GM21526 (cell line): ENCODE results near the gene NTN1.
"Not testable (repeated sequence)": the region's sequence is repeated elsewhere in the genome, so short reads cannot be mapped to it uniquely, and the experiment has no call there.

ENCODE experiments used
- ATAC-seq: cut with Tn5 transposase; IDR thresholded peaks from one replicate; pipeline ENCODE4 v1.9.1; 2021; ENCODE audit warnings: moderate library complexity; ENCODE audit not compliant: unreplicated experiment, low FRiP score

NTN1 gene

DNA sequence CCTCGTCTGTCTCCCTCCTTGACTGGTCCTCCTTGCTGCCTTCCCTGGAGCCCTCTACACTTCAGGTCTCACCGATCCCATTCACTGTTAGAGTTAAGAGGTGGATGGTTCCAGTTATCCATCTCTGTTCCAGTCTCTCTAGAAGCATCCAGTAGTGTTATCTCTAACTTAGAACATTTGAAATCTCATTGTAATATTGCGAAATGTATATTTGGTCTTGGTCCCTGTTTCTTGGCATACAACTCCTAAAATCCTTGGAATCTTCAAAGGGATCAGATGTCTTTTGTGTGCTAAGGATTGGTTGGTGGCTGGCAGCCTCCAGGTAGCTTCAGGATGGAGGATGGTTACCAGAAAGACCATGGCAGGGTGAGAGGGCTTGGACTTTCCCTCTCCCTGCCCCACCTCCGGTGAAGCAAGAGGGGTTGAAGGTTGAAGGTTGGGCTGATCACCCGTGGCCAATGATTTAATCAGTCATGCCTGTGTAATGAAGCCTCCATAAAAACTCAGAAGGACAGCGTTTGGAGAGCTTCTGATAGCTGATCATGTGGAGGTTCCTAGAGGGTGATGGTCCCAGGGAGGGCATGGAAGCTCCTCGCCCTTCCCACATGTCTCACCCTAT lies 59.1 kb downstream of the NTN1 start:
- no peak for ATAC-seq

DNA sequence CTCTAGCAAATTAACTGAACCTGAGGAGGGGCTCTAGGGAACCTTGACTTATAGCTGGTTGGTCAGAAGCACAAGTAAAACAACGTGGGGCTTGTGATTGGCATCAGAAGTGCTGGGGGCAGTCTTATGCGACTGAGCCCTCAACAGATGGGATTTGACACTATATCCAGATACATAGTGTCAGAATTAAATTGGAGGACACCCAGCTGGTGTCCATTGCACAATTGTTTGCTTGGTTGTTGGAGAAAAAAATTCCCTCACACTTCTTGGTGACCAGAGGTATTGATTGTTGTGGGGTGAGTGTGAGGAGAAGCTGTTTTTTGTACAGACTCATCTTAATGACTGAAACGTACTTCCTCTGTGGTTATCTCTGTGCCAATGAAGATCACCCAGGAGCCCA lies 59.7 kb downstream of the NTN1 start:
- no peak for ATAC-seq

DNA sequence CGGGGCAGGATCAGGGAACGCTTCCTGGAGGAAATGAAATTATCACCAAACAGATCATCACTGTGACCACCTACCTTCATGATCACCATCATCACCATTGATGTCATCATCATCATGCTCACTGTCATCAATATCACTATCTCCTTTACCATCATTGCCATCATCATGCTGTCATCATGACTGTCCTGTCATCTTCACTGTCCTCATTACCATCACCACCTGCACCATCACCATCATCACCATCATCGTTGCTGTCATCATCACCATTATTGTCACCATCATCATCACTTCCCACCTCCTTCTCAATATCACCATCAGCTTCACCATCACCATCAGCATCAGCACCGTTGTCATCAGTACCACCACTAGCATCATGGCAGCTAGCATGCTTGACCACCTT lies 65.3 kb downstream of the NTN1 start:
- ATAC-seq, result no peak

DNA sequence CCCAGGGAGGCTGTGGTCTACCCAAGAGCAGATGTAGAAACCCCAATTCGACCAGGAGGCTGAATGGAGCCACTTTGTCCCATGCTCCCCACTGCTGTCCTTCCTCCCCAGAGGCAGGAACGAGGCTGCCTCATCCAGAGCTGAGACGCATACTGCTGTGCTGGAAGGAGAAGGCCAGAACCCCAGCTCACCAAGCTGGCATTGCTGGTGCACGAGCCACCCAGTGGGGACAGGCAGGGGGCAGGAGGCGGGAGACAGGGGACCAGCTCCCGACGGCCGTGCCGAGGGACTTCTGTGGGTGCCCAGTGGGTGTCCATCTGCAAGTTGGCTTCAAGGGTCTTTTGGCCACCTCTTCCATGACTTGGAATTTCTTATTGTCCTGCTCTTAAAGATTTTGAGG lies 66.6 kb downstream of the NTN1 start:
- ATAC-seq, result no peak

DNA sequence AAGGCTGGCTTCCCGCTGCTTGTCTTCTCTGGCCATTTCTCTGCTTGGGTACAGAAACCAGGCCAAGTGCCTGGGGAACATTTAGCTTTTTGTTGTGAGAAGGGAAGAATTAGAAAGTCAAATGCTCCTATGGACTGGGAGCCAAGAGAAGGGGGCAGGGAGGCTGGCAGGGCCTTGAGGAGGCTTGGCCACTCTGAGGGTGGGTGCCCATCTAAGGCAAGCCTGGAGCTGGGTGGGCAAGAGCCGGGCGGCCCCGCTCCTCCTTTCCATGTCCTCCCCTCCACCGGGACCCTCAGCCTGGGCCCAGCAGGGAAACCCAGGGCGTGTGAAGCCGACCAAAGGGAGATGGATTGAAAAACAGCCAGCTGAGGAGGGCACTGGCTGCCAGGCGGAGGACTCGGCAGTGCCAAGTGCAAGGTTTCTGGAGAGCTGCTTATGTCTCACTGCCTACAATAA lies 69.4 kb downstream of the NTN1 start:
- no peak for ATAC-seq

DNA sequence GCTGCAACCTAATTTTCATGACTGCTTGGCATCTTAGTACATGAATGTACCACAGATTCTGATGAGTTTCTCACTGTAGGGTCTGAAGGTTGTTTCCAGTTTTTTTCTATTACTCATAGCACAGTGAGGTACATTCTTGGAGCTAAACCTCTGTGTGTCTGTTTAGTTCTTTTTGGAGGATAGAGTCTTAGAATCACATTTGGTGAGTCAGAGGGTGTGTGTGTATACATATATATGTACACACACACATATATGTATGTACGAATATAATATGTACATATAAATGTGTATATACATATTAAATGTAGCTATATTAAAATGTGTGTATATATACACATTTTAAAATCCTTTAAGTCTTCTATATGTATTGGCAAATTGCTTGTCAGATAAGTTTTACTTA lies 72.9 kb downstream of the NTN1 start:
- ATAC-seq, result no peak

DNA sequence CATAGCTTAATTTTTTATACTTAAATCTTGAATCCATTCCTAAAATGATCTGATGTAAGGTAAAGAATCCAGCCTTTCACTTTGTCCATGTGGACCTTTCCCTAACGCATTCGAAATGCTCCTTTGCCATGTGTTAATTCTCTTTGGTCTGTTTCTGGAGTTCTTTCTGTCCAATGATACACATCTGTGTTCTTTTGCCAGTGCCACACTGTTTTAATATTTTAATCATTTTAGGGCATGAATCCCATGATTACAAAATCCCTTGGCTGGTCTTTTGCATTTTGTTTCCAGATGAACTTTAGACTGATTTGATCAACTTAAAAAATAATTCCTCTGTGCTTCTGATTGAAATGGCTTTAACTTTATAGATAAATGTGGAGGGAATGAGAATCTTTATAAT lies 74.1 kb downstream of the NTN1 start:
- no peak for ATAC-seq

DNA sequence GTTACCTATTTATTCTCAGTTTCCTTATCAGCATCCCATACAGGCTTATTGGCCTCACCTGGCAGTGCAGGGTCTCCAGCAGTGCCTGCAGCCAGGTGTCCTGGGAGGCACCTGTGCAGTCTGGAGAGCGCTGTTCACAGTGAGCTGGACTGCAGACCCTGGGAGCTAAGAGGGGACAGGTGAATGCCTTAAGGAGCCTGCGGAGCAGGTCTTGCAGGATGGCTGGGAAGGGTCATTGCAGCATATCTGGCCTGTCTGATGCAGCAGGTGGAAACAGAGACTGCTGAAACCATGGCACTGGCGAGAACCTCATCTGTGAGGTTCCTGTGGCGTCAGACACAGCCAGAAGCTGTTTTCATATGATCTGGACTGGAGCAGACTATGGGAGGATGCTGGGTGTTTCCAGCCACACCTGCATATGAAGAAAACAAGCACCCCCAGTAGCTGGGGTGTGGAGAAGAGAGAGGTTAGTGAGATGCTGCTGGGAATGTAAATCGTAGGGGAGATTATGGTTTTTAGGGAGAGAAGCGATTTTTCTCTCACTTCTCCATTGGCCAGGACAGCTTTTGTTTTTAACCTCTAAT lies 77.0 kb downstream of the NTN1 start:
- ATAC-seq, result no peak

DNA sequence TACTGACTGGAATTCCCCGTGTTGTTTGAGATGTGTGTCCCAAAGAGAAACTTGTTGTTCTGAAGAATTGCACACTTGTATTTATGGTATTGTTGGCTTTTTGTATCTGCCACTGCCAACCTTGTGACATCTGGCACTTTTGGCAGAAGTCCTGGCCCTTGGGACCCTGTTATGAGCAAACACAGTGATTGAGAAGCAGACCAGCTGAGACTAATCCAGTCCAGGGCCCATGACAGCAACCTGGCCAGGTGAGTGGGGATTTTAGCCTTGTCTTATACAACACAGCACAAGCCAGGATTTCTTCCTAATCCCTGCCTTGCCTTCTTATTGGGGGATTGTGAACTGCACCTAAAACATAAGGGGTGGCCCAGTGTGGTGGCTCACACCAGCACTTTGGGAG lies 80.0 kb downstream of the NTN1 start:
- no peak for ATAC-seq

DNA sequence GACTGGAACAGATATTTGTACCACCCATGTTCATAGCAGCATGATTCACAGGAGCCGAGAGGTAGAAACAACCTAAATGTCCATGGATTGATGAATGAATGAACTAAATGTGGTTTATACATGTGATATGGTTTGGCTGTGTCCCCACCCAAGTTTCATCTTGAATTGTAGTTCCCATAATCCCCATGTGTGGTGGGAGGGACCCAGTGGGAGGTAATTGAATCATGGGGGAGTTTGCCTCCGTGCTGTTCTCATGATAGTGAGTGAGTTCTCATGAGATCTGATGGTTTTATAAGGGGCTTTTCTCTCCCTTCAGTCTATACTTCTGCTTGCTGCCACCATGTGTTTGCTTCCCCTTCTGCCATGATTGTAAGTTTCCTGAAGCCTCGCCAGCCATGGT lies 81.9 kb downstream of the NTN1 start:
- ATAC-seq, result not testable (repeated sequence)

DNA sequence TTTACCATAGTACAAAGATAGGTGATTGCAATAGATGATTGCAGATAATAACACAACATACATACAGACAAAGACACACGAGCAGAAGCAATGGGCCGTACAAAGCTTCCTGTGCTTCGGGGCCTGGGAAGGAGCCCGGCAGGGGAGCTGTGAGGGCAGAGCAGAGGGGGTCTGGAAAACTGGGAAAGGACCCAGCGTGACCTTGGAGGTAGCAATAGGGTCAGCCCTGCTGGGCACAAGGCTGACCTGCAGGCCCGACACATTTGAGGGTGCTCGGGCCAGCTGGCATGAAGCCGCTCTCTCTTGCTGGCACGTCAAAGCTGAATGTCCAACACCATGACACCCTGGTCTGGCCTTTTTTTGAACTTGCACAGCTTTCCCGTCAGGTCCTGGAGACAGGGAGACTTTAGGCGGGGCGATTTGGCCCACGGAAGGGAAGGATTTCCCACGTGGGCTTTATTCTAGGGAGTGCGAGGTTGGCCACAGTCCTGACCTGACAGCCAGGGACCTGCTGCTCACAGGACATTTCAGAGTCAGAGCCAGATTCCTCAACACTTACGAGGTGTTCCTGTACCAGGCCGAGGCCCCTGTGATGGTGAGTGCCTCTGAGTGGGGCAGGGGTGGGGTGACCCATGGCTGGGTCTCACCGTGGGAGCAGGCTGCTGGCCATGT lies 83.2 kb downstream of the NTN1 start:
- ATAC-seq, result no peak

DNA sequence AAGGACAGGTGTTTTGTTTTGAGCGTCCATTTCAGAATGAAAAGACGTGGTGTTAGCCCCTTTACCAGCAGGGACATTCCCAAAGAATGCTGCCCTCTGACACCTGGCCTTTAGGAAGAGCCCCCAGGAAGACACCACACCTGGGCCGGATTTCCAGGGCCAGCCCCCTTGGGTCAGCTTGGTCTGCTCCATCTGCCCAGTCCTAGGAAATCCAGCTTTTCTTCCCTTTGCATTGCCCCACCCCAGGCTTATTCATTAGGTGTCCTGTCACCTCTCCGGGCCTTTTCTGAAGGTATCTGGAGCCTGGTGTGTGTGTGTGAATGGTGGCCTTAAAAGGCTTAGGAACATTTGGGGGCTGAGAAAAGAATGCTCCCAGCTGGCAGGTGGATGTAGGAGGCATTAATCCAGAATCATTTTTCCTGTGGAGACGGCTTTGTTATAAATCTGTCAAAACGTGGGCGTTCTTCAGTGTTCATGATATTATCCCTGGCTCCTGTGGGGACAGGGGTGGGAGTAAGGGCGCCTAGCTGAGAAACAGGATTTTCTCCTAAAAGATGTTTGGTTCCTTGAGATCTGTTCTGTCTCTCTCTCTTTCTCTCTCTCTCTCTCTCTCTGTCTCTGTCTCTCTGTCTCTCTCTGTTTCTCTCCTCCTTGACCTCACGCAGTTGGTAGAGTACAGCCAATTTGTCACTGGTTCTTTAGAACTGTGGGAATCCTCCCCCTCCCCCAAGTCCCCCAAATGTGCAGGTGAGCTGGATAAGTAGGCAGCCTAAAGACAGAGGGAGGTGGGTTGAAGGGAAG lies 84.0 kb downstream of the NTN1 start:
- no peak for ATAC-seq

DNA sequence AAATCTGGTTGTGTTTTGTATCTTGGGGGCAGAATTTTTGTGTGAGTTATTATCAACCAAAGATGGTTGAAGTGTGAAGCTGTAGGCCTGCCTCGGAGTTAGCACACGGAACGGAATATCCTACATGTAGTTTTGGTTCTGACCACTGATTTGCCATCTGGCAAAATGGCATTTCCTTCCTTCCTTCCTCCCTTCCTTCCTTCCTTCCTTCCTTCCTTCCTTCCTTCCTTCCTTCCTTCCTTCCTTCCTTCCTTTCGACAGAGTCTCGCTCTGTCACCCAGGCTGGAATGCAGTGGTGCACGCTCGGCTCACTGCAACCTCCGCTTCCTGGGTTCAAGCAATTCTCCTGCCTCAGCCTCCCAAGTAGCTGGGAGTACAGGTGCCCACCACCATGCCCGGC lies 85.0 kb downstream of the NTN1 start:
- ATAC-seq, result not testable (repeated sequence)

DNA sequence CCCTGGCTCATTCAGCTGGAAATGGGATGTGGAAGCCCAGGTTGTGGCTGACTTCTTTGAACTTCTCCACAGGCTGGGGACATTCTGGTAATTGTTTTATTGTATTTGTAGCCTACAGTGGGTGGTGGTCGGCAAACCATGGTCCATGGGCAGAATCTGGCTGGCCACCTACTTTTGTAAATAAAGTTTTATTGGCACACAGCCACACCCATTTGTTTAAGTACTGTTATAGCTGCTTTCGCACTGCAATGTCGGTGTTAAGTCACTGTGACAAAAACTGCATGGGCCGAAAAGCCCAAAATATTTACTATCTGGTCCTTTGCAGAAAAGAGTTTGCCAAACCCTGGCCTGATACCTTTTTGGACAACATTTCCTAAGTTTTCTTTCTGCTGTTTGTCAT lies 86.2 kb downstream of the NTN1 start:
- no peak for ATAC-seq

DNA sequence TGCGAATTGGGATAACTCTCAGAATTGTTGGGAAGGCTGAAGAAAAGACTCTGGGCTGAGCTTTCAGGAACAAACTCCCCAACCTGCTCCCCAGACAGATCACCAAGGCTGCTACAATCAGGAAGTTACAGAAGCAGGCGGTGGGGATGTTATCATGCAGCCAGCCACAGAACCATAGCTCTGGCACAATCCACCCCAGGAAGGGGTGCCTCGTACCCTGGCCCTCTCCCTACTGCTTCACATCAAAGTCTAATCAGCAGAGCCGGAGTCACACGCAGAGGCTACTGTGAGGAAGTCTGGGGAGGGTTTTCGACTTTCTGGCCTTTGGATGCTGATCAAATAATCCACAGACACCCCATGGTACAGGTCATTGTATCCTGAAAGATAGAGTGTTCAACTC lies 86.8 kb downstream of the NTN1 start:
- no peak for ATAC-seq

DNA sequence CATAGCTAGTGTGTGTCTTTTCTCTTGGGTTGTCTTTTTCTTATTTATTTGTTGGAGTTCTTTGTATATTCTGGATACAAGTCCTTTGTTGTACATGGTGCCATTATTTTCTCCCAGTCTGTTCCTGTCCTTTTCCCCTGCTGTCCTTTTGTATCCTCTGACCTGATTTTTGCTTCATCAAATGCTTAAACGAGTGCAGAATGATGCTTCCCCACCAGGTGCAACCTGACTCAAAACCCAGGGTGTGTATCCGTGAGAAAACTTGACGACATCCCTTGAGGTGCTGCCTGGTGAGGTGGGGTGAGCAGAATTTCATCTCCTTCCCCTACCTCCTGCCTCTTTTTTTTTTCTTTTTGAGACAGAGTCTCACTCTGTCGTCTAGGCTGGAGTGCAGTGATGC lies 88.6 kb downstream of the NTN1 start:
- ATAC-seq, result no peak

DNA sequence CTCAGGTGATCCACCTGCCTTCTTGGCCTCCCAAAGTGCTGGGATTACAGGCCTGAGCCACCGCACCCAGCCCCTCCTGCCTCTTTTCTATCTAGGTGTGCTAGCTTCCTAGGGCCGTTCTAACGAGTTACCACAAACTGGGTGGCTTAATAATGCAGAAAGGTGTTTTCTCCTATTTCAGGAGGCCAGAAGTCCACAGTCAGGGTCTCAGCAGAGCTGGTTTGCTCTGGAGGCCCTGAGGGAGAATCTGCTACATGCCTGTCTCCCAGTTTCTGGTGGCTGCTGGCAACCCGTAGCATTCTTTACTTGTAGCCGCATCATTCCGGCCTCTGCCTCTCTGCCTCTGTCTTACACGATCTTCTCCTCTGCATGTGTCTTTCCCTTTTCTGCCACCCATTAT lies 89.2 kb downstream of the NTN1 start:
- ATAC-seq, result no peak

DNA sequence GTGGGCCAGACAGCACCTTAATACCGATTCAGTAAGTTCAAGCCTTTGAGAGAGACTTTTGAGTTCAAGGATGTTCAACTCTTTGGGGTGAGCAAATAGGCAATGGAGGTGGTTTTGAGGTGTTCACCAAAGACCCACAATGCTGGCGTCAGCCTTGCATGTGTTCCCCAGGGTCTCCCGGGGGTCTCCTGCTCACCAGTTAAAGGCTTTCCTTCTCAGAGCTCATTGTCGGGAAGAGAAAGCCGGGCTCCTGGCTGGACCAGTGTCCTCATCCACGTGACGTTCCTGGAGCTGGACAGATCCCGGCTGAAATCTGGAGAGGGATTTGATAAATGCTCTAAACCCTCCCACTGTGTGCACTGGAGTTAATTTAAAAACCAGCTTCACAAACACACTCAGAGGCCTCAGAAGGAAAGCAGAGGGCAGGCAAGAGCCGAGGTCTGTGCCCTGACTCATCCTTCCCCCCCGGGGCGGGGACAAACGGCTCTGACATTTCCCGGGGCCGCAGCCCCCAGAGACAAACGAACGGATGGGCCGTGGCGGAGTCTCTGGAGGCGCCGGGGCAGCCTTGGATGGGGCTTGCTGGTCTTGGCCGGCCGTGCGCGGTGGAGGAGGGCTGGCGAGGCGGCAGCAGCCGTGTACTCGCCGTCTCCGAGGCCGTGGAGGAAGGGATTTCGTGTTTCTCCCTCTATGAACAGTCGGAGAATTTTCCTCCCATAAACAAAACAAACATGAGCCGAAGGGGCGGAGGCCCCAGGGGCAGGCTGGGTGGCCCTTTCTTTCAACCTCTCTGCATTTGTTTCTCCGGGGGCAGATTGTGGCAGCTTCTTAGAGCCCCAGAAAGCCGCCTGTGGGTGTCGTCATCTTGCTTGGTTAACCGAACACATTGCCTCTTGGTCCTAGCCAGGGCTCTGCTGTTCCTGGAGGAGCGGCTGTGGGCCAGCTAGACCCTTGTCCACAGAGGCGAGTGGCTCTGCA lies 94.2 kb downstream of the NTN1 start:
- ATAC-seq, result no peak

DNA sequence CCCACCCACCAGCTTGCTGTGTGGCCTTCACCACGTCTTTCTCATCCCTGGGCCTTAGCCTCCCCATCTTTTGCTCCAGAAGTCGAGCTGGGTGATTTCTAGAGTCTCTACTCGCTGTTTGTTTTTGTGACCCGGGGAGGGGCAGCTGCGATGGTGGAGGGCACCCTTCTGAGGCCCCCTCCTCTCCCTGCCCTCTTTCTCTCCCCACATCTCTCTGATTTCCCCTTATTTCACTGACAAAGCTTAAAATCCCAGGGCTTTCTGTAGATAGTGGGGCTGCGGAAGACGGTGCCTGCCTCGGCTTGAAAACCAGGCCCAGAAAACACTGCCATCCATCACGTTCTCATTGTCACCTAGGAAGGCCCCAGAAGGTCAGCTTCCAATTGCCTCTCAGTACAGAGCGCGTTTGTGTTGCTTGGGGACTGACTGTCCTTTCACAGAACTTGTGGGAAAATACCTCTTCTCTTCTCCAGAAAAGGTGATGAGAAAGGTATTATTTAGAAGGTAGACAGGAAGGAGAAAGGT lies 95.1 kb downstream of the NTN1 start:
- ATAC-seq, result no peak
